ENCODE data around the gene RAD51B. TPM values are rescaled to one million over a fixed set of nuclear protein-coding genes. Genes with fewer than 3 reads are reported as not detected.

RAD51B gene
- total RNA-seq, 1 experiment from 2014 or later = 10.8 TPM

DNA sequence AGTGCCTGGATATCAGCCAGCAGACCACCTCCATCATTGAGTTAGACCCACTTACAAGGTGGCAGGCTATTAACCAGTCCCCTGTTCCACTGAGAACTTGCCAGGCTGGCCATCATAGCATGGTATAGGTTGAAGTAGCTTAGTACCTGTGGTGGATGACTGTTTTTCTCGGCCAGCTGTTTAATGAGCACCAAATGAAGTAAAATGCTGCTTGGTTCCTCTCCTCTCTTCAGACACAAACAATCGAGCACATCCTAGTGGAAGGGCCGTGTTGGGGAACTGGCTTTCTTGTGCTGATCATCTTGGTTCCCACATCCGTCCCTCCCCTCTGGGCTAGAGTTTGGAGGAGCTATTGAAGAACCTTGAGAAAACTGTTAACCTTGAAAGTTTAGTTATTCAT, 486.2 kb downstream of the RAD51B start:
- Histone ChIP-seq H3K27ac (ENCODE audit: low read length) (no peak overlapping the region; the same call in 1 of the 2 replicates), H3K9ac (ENCODE audit: low read length) (no peak overlapping the region), H3K4me2 (ENCODE audit: low read length) (no peak overlapping the region), H3K9me3 (ENCODE audit: low read length) (peaks cover 4% of the 10 kb centered on the region; the same call in 1 of the 2 replicates), H3K79me2 (ENCODE audit: low read length) (no peaks in the 10 kb centered on the region), H3K36me3 (ENCODE audit: low read depth, low read length) (no peaks in the 10 kb centered on the region), H2AFZ (ENCODE audit: low read length) (no peak overlapping the region), H3K4me3 (ENCODE audit: low read length) (no peak overlapping the region), H3K4me1 (ENCODE audit: insufficient read depth, low read length) (peaks cover 41% of the 10 kb centered on the region), H3K27me3 (ENCODE audit: low read length) (no peaks in the 10 kb centered on the region), H4K20me1 (ENCODE audit: low read length) (no peaks in the 10 kb centered on the region), H3F3A (ENCODE audit: low read length, unreplicated experiment) (peaks cover 7% of the 10 kb centered on the region), H3K9me2 (replicated peaks; ENCODE audit: low read length) (no peaks in the 10 kb centered on the region)
- no TSS peak for BruUV-seq (replicated peaks)
- CTCF ChIA-PET = no interaction called here
- POLR2A ChIA-PET (ENCODE audit: unreplicated experiment) = no interaction called here
- intact Hi-C loops (cut with micrococcal nuclease) = loop anchor here (2.0 to 5.0 kb wide), 5 partner anchors 162 to 512 kb away; no protein-coding TSS in a partner anchor
- DNase-seq (no peak), ATAC-seq (no peak)
- no peak for TF ChIP-seq EZH2phosphoT487 (IDR thresholded peaks at IDR 0.05; ENCODE audit: borderline replicate concordance, low read length)
- TF ChIP-seq, protein P1, sequence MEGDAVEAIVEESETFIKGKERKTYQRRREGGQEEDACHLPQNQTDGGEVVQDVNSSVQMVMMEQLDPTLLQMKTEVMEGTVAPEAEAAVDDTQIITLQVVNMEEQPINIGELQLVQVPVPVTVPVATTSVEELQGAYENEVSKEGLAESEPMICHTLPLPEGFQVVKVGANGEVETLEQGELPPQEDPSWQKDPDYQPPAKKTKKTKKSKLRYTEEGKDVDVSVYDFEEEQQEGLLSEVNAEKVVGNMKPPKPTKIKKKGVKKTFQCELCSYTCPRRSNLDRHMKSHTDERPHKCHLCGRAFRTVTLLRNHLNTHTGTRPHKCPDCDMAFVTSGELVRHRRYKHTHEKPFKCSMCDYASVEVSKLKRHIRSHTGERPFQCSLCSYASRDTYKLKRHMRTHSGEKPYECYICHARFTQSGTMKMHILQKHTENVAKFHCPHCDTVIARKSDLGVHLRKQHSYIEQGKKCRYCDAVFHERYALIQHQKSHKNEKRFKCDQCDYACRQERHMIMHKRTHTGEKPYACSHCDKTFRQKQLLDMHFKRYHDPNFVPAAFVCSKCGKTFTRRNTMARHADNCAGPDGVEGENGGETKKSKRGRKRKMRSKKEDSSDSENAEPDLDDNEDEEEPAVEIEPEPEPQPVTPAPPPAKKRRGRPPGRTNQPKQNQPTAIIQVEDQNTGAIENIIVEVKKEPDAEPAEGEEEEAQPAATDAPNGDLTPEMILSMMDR (conservative IDR thresholded peaks at IDR 0.05; ENCODE audit: low read depth, low read length) = no peak
- TF ChIP-seq EZH2 (IDR thresholded peaks at IDR 0.05; ENCODE audit: low read length, unreplicated experiment) = no peak

DNA sequence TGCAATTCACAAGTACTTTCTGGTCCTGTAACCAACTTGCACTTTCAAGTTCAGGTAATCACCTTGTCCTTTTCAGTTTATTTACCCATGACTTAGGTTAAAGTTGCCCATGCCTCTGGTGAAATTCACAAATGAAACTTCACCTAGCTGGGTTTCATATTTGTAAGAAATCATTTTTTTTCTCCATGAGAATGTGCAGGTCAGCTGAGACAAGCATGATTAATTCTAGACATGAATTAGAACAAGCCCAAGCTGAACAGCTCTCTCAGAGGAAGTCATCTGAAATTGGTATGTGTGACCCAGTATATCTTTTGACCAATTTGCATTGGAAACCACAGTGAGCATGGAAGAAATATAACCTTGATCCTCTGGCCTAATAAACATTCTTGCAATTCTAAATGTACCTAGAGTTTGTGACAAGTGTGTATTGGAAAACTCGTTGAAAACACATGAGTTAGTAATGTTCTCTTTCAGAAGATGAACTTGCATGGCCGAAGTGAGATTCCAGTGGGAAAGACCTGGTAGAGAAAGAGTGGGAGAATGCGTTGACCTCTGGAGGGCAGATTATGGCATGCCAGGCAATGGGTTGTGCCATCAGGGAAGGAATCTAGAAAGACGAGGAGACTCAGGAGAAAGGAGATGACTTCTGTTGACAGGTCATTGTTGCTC, 486.8 kb downstream of the RAD51B start:
- no peak for ATAC-seq
- Histone ChIP-seq H3K27me3 (ENCODE audit: low read length) (no peaks in the 10 kb centered on the region), H3K36me3 (ENCODE audit: low read depth, low read length) (no peaks in the 10 kb centered on the region), H3K4me3 (ENCODE audit: low read length) (no peak overlapping the region), H3K9me3 (ENCODE audit: low read length) (peaks cover 4% of the 10 kb centered on the region; the same call in 1 of the 2 replicates), H4K20me1 (ENCODE audit: low read length) (no peaks in the 10 kb centered on the region), H3K9me2 (replicated peaks; ENCODE audit: low read length) (no peaks in the 10 kb centered on the region), H3K4me1 (ENCODE audit: insufficient read depth, low read length) (peaks cover 41% of the 10 kb centered on the region), H3K79me2 (ENCODE audit: low read length) (no peaks in the 10 kb centered on the region), H3K9ac (ENCODE audit: low read length) (no peak overlapping the region), H3F3A (ENCODE audit: low read length, unreplicated experiment) (peaks cover 7% of the 10 kb centered on the region), H2AFZ (ENCODE audit: low read length) (peak overlapping the region; percentile 10; the same call in 1 of the 2 replicates), H3K4me2 (ENCODE audit: low read length) (peak overlapping the region; percentile 47), H3K27ac (ENCODE audit: low read length) (peak overlapping the region; percentile 75)
- no peak for DNase-seq
- BruUV-seq (replicated peaks) = no TSS peak
- ChIA-PET POLR2A (ENCODE audit: unreplicated experiment) (interaction anchor here (0.6 to 0.7 kb wide), 3 partner anchors 32 to 166 kb away, joined by 3 to 8 read pairs (median 7); no protein-coding TSS in a partner anchor), CTCF (interaction anchor here (1.3 kb wide), 1 partner anchor 538 kb away, joined by 5 read pairs; no protein-coding TSS in a partner anchor)
- intact Hi-C loops (cut with micrococcal nuclease) = loop anchor here (2.0 to 5.0 kb wide), 5 partner anchors 161 to 511 kb away; no protein-coding TSS in a partner anchor
- no peak for TF ChIP-seq EZH2phosphoT487 (IDR thresholded peaks at IDR 0.05; ENCODE audit: borderline replicate concordance, low read length)
- TF ChIP-seq, protein P1 (conservative IDR thresholded peaks at IDR 0.05; ENCODE audit: low read depth, low read length) = no peak
- no peak for TF ChIP-seq EZH2 (IDR thresholded peaks at IDR 0.05; ENCODE audit: low read length, unreplicated experiment)

All from PC-3 (cell line).